CD14-positive monocyte (primary cell): ENCODE measurements around the gene USP30. TPM values are rescaled to one million over a fixed set of nuclear protein-coding genes. Genes with fewer than 3 reads are reported as not detected.

Experiments
- DNase-seq, 3 donors: peaks; one replicate each; pipeline ENCODE4 v3.0.0-alpha.2; 2011 to 2022
- H2AFZ ChIP-seq: 2 replicates; pipeline ENCODE4 v1.6.0; 2012; ENCODE audit warnings: mild to moderate bottlenecking, low read depth, low read length, inconsistent platforms; ENCODE audit not compliant: insufficient read depth, poor library complexity, severe bottlenecking
- H3K27ac ChIP-seq, 2 donors: 1 replicate in 1 of 2; 2 replicates in 1 of 2; pipeline ENCODE4 v1.5.1; 2012 to 2013; ENCODE audit warnings: low read length in 2 of 2, control low read depth in 1 of 2, inconsistent platforms in 1 of 2, low read depth in 1 of 2, mild to moderate bottlenecking in 1 of 2
- H3K27me3 ChIP-seq, 2 donors: one replicate each; pipeline versions ENCODE4 v1.6.0 to v1.6.1; 2011 to 2013; ENCODE audit warnings: low read length in 2 of 2; ENCODE audit not compliant: control insufficient read depth in 2 of 2, insufficient read depth in 2 of 2
- H3K36me3 ChIP-seq, 2 donors: replicated peaks in 1 of 2; 1 replicate in 1 of 2; 2 replicates in 1 of 2; pipeline versions ENCODE4 v1.5.1 to v1.6.1; 2012 to 2013; ENCODE audit warnings: low read length in 2 of 2, control low read depth in 1 of 2, inconsistent platforms in 1 of 2, mild to moderate bottlenecking in 1 of 2; ENCODE audit not compliant: insufficient read depth in 2 of 2, control insufficient read depth in 1 of 2
- H3K4me1 ChIP-seq, 2 donors: 1 replicate in 1 of 2; 2 replicates in 1 of 2; pipeline versions ENCODE4 v1.5.1 to v1.6.1; 2012 to 2013; ENCODE audit warnings: low read length in 2 of 2, control low read depth in 1 of 2, inconsistent platforms in 1 of 2, mild to moderate bottlenecking in 1 of 2, moderate library complexity in 1 of 2; ENCODE audit not compliant: insufficient read depth in 2 of 2, control insufficient read depth in 1 of 2
- H3K4me2 ChIP-seq: replicated peaks from 2 replicates; pipeline ENCODE3; 2012; ENCODE audit warnings: low read length, moderate library complexity, mild to moderate bottlenecking; ENCODE audit not compliant: poor library complexity, severe bottlenecking; ENCODE audit errors: extremely low read depth
- H3K4me3 ChIP-seq, 3 experiments: fragments of 200-600 bp in 1 of 3; sonication (generic) in 1 of 3; replicated peaks in 1 of 3; 1 replicate in 2 of 3; 2 replicates in 1 of 3; pipeline ENCODE4 v1.5.1; 2011 to 2013; ENCODE audit warnings: low read length in 3 of 3, mild to moderate bottlenecking in 3 of 3, control low read depth in 2 of 3, low read depth in 2 of 3, inconsistent platforms in 1 of 3, moderate library complexity in 1 of 3
- H3K79me2 ChIP-seq: 2 replicates; pipeline ENCODE4 v1.6.0; 2012; ENCODE audit warnings: mild to moderate bottlenecking, control low read depth, inconsistent platforms, low read length, moderate library complexity; ENCODE audit not compliant: insufficient read depth
- H3K9ac ChIP-seq: 2 replicates; pipeline ENCODE4 v1.6.0; 2017; ENCODE audit warnings: low read length, mild to moderate bottlenecking; ENCODE audit not compliant: insufficient read depth, poor library complexity, severe bottlenecking
- H3K9me3 ChIP-seq, 2 donors: replicated peaks in 1 of 2; 1 replicate in 1 of 2; 2 replicates in 1 of 2; pipeline versions ENCODE4 v1.5.1 to v1.6.1; 2012 to 2013; ENCODE audit warnings: low read length in 2 of 2, control low read depth in 1 of 2; ENCODE audit not compliant: control insufficient read depth in 1 of 2, insufficient read depth in 1 of 2
- H4K20me1 ChIP-seq: 2 replicates; pipeline ENCODE4 v1.6.0; 2012; ENCODE audit warnings: mild to moderate bottlenecking, low read length, control low read depth, moderate library complexity; ENCODE audit not compliant: insufficient read depth
- H3K27ac Mint-ChIP-seq, 7 donors: one replicate each; pipeline ENCODE4 v1.8.0; 2020; ENCODE audit warnings: mild to moderate bottlenecking in 7 of 7, mixed read lengths in 7 of 7, moderate library complexity in 6 of 7, inconsistent platforms in 2 of 7
- H3K27me3 Mint-ChIP-seq, 3 donors: one replicate each; pipeline ENCODE4 v1.8.0; 2021 to 2022; ENCODE audit warnings: low read depth in 3 of 3, mild to moderate bottlenecking in 3 of 3, mixed read lengths in 3 of 3, moderate library complexity in 3 of 3, inconsistent platforms in 1 of 3
- H3K36me3 Mint-ChIP-seq, 2 donors: one replicate each; pipeline ENCODE4 v1.8.0; 2020; ENCODE audit warnings: mixed read lengths in 2 of 2, inconsistent platforms in 1 of 2, mild to moderate bottlenecking in 1 of 2
- H3K4me1 Mint-ChIP-seq: one replicate; pipeline ENCODE4 v1.8.0; 2020; ENCODE audit warnings: mild to moderate bottlenecking, mixed read lengths
- H3K4me3 Mint-ChIP-seq, 2 donors: one replicate each; pipeline ENCODE4 v1.8.0; 2020; ENCODE audit warnings: mild to moderate bottlenecking in 2 of 2, mixed read lengths in 2 of 2, moderate library complexity in 1 of 2
- H3K9me3 Mint-ChIP-seq, 7 donors: one replicate each; pipeline ENCODE4 v1.8.0; 2020 to 2022; ENCODE audit warnings: mixed read lengths in 7 of 7, mild to moderate bottlenecking in 6 of 7, moderate library complexity in 6 of 7, inconsistent platforms in 2 of 7
- CTCF ChIP-seq: fragments of 200-600 bp; IDR thresholded peaks from one replicate; pipeline ENCODE4 v1.8.0; 2022; ENCODE audit warnings: antibody characterized with exemption, mild to moderate bottlenecking
- WGBS: methylation state at CpG from one replicate; pipeline ENCODE4 v1.1.5; 2013; ENCODE audit warnings: missing lambda C conversion rate; ENCODE audit not compliant: insufficient coverage; 5-methylcytosine and 5-hydroxymethylcytosine counted together
- intact Hi-C, 2 donors: fragments of 100-400 bp; cut with micrococcal nuclease; formaldehyde crosslinking; loops; one replicate each; pipeline versions ENCODE4 v1.15.0 to v1.15.1; 2023
- polyA plus RNA-seq, 3 donors: library from polyadenylated mRNA; depleted of rRNA in 1 of 3; unstranded in 2 of 3; stranded (reverse) in 1 of 3; fragments of 300-500 nt in 2 of 3; fragments of >200 nt in 1 of 3; fragmentation: Illumina TruSeq in 2 of 3; gene quantifications; 1 replicate in 2 of 3; 2 replicates in 1 of 3; pipeline ENCODE4 v1.2.3, GENCODE V29; 2012 to 2021

Gene USP30
- polyA plus RNA-seq, 3 donors, result 4.5 to 8.2 (median 6.8) TPM

- Histone ChIP-seq H4K20me1 (no peaks in the 10 kb centered on the region), H3K4me1 (peaks cover 3 to 11% of the 10 kb centered on the region in 2 donors), H3K27me3 (no peaks in the 10 kb centered on the region), H3K79me2 (no peaks in the 10 kb centered on the region), H3K4me2 (no peak overlapping the region), H3K4me3 (no peak overlapping the region), H2AFZ (no peak overlapping the region), H3K27ac (no peak overlapping the region), H3K9me3 (no peaks in the 10 kb centered on the region), H3K9ac (no peak overlapping the region), H3K36me3 (no peaks in the 10 kb centered on the region)
- peaks cover 0 to 1% of the 10 kb centered on the region in 2 donors for H3K36me3 Mint-ChIP-seq
- WGBS, result 90% methylated on average over 8 of the region's 12 CpGs
- intact Hi-C loops, result no loop called here
- no peak for TF ChIP-seq CTCF
- H3K27ac Mint-ChIP-seq, result no peak overlapping the region
- peaks cover 0 to 1% (median 0%) of the 10 kb centered on the region in 7 donors for H3K9me3 Mint-ChIP-seq
- H3K4me1 Mint-ChIP-seq, result peaks cover 15% of the 10 kb centered on the region
- DNase-seq, result no peak
- H3K27me3 Mint-ChIP-seq, result peaks cover 0 to 5% (median 2%) of the 10 kb centered on the region in 3 donors
- H3K4me3 Mint-ChIP-seq, result no peak overlapping the region
Observed at GRCh38 chr12:109116611-109116949, 64.2 kb downstream of the USP30 start.

GRCh38 chr12:109120095-109120494 lies 67.7 kb downstream of the USP30 start:
- Histone ChIP-seq H3K4me3 (no peak overlapping the region), H3K4me2 (no peak overlapping the region), H3K9ac (no peak overlapping the region), H3K36me3 (no peaks in the 10 kb centered on the region), H2AFZ (no peak overlapping the region), H3K79me2 (no peaks in the 10 kb centered on the region), H4K20me1 (no peaks in the 10 kb centered on the region), H3K27ac (no peak overlapping the region), H3K27me3 (no peaks in the 10 kb centered on the region), H3K4me1 (peaks cover 0 to 8% of the 10 kb centered on the region in 2 donors), H3K9me3 (no peaks in the 10 kb centered on the region)
- WGBS, result no CpG with 5 or more reads among the region's 2 CpGs
- intact Hi-C loops, result no loop called here
- peaks cover 0 to 5% (median 2%) of the 10 kb centered on the region in 3 donors for H3K27me3 Mint-ChIP-seq
- no peak overlapping the region for H3K27ac Mint-ChIP-seq
- H3K36me3 Mint-ChIP-seq, result peaks cover 0 to 1% of the 10 kb centered on the region in 2 donors
- no peaks in the 10 kb centered on the region for H3K9me3 Mint-ChIP-seq
- H3K4me1 Mint-ChIP-seq, result peaks cover 11% of the 10 kb centered on the region
- no peak overlapping the region for H3K4me3 Mint-ChIP-seq
- no peak for TF ChIP-seq CTCF
- DNase-seq, result no peak
